CD14-positive monocyte (primary cell): ENCODE data around the gene MRTFA. TPM values are rescaled to one million over a fixed set of nuclear protein-coding genes. Genes with fewer than 3 reads are reported as not detected.

ENCODE experiments used
- DNase-seq, 3 donors: peaks; one replicate each; pipeline ENCODE4 v3.0.0-alpha.2; 2011 to 2022
- H2AFZ ChIP-seq: 2 replicates; pipeline ENCODE4 v1.6.0; 2012; ENCODE audit warnings: mild to moderate bottlenecking, low read depth, low read length, inconsistent platforms; ENCODE audit not compliant: insufficient read depth, poor library complexity, severe bottlenecking
- H3K27ac ChIP-seq, 2 donors: 1 replicate in 1 of 2; 2 replicates in 1 of 2; pipeline ENCODE4 v1.5.1; 2012 to 2013; ENCODE audit warnings: low read length in 2 of 2, control low read depth in 1 of 2, inconsistent platforms in 1 of 2, low read depth in 1 of 2, mild to moderate bottlenecking in 1 of 2
- H3K27me3 ChIP-seq, 2 donors: one replicate each; pipeline versions ENCODE4 v1.6.0 to v1.6.1; 2011 to 2013; ENCODE audit warnings: low read length in 2 of 2; ENCODE audit not compliant: control insufficient read depth in 2 of 2, insufficient read depth in 2 of 2
- H3K36me3 ChIP-seq, 2 donors: replicated peaks in 1 of 2; 1 replicate in 1 of 2; 2 replicates in 1 of 2; pipeline versions ENCODE4 v1.5.1 to v1.6.1; 2012 to 2013; ENCODE audit warnings: low read length in 2 of 2, control low read depth in 1 of 2, inconsistent platforms in 1 of 2, mild to moderate bottlenecking in 1 of 2; ENCODE audit not compliant: insufficient read depth in 2 of 2, control insufficient read depth in 1 of 2
- H3K4me1 ChIP-seq, 2 donors: 1 replicate in 1 of 2; 2 replicates in 1 of 2; pipeline versions ENCODE4 v1.5.1 to v1.6.1; 2012 to 2013; ENCODE audit warnings: low read length in 2 of 2, control low read depth in 1 of 2, inconsistent platforms in 1 of 2, mild to moderate bottlenecking in 1 of 2, moderate library complexity in 1 of 2; ENCODE audit not compliant: insufficient read depth in 2 of 2, control insufficient read depth in 1 of 2
- H3K4me2 ChIP-seq: replicated peaks from 2 replicates; pipeline ENCODE3; 2012; ENCODE audit warnings: low read length, moderate library complexity, mild to moderate bottlenecking; ENCODE audit not compliant: poor library complexity, severe bottlenecking; ENCODE audit errors: extremely low read depth
- H3K4me3 ChIP-seq, 3 experiments: fragments of 200-600 bp in 1 of 3; sonication (generic) in 1 of 3; replicated peaks in 1 of 3; 1 replicate in 2 of 3; 2 replicates in 1 of 3; pipeline ENCODE4 v1.5.1; 2011 to 2013; ENCODE audit warnings: low read length in 3 of 3, mild to moderate bottlenecking in 3 of 3, control low read depth in 2 of 3, low read depth in 2 of 3, inconsistent platforms in 1 of 3, moderate library complexity in 1 of 3
- H3K79me2 ChIP-seq: 2 replicates; pipeline ENCODE4 v1.6.0; 2012; ENCODE audit warnings: mild to moderate bottlenecking, control low read depth, inconsistent platforms, low read length, moderate library complexity; ENCODE audit not compliant: insufficient read depth
- H3K9ac ChIP-seq: 2 replicates; pipeline ENCODE4 v1.6.0; 2017; ENCODE audit warnings: low read length, mild to moderate bottlenecking; ENCODE audit not compliant: insufficient read depth, poor library complexity, severe bottlenecking
- H3K9me3 ChIP-seq, 2 donors: replicated peaks in 1 of 2; 1 replicate in 1 of 2; 2 replicates in 1 of 2; pipeline versions ENCODE4 v1.5.1 to v1.6.1; 2012 to 2013; ENCODE audit warnings: low read length in 2 of 2, control low read depth in 1 of 2; ENCODE audit not compliant: control insufficient read depth in 1 of 2, insufficient read depth in 1 of 2
- H4K20me1 ChIP-seq: 2 replicates; pipeline ENCODE4 v1.6.0; 2012; ENCODE audit warnings: mild to moderate bottlenecking, low read length, control low read depth, moderate library complexity; ENCODE audit not compliant: insufficient read depth
- H3K27ac Mint-ChIP-seq, 7 donors: one replicate each; pipeline ENCODE4 v1.8.0; 2020; ENCODE audit warnings: mild to moderate bottlenecking in 7 of 7, mixed read lengths in 7 of 7, moderate library complexity in 6 of 7, inconsistent platforms in 2 of 7
- H3K27me3 Mint-ChIP-seq, 3 donors: one replicate each; pipeline ENCODE4 v1.8.0; 2021 to 2022; ENCODE audit warnings: low read depth in 3 of 3, mild to moderate bottlenecking in 3 of 3, mixed read lengths in 3 of 3, moderate library complexity in 3 of 3, inconsistent platforms in 1 of 3
- H3K36me3 Mint-ChIP-seq, 2 donors: one replicate each; pipeline ENCODE4 v1.8.0; 2020; ENCODE audit warnings: mixed read lengths in 2 of 2, inconsistent platforms in 1 of 2, mild to moderate bottlenecking in 1 of 2
- H3K4me1 Mint-ChIP-seq: one replicate; pipeline ENCODE4 v1.8.0; 2020; ENCODE audit warnings: mild to moderate bottlenecking, mixed read lengths
- H3K4me3 Mint-ChIP-seq, 2 donors: one replicate each; pipeline ENCODE4 v1.8.0; 2020; ENCODE audit warnings: mild to moderate bottlenecking in 2 of 2, mixed read lengths in 2 of 2, moderate library complexity in 1 of 2
- H3K9me3 Mint-ChIP-seq, 7 donors: one replicate each; pipeline ENCODE4 v1.8.0; 2020 to 2022; ENCODE audit warnings: mixed read lengths in 7 of 7, mild to moderate bottlenecking in 6 of 7, moderate library complexity in 6 of 7, inconsistent platforms in 2 of 7
- WGBS: methylation state at CpG from one replicate; pipeline ENCODE4 v1.1.5; 2013; ENCODE audit warnings: missing lambda C conversion rate; ENCODE audit not compliant: insufficient coverage; 5-methylcytosine and 5-hydroxymethylcytosine counted together
- intact Hi-C, 2 donors: fragments of 100-400 bp; cut with micrococcal nuclease; formaldehyde crosslinking; loops; one replicate each; pipeline versions ENCODE4 v1.15.0 to v1.15.1; 2023
- polyA plus RNA-seq, 3 donors: library from polyadenylated mRNA; depleted of rRNA in 1 of 3; unstranded in 2 of 3; stranded (reverse) in 1 of 3; fragments of 300-500 nt in 2 of 3; fragments of >200 nt in 1 of 3; fragmentation: Illumina TruSeq in 2 of 3; gene quantifications; 1 replicate in 2 of 3; 2 replicates in 1 of 3; pipeline ENCODE4 v1.2.3, GENCODE V29; 2012 to 2021
- TF ChIP-seq, protein P1 (sequence below): fragments of 200-600 bp; IDR thresholded peaks from one replicate; pipeline ENCODE4 v1.8.0; 2022; ENCODE audit warnings: antibody characterized with exemption, mild to moderate bottlenecking

The MRTFA gene
- polyA plus RNA-seq, 3 donors = 14.1 to 33.8 (median 18.9) TPM

DNA sequence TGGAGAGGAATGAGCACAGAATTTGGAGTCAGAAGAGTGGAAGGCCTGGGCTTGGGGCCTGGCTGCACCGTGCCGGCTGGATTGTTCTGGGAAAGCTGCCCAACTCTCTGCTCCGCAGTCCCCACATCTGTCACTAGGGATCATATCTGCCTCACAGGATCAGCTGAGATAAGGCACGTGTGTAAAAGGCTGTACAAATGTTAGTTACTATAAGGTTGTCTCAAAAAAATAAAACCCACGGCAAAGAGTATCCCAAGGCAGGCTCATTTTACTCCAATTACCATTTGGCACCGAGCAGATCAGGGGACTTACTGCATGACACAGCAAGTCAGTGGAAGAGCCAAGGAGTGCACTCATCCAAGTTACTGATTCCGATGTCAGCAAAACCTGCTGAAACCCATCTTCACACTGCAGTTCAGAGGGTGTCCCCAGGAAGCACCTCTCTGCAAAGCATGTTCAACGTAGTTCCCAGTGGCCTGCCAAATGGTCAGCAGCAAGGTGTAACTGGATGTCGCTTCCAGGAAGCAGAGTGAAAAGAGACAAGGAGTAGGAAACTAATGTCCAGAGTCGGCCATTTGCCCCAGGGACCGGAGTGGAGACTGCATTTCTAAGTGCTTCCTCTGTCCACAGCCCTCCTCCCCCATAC lies 18.1 kb upstream of the MRTFA start:
- H3K9ac ChIP-seq = no peak overlapping the region
- Mint-ChIP-seq H3K27me3 (peaks cover 2 to 14% (median 3%) of the 10 kb centered on the region in 3 donors), H3K27ac (peak overlapping the region in 4 of 7 donors; percentile 19 to 68 (median 53)), H3K9me3 (peaks cover 0 to 2% (median 0%) of the 10 kb centered on the region in 7 donors), H3K4me1 (peaks cover 7% of the 10 kb centered on the region), H3K4me3 (no peak overlapping the region), H3K36me3 (no peaks in the 10 kb centered on the region)
- no peaks in the 10 kb centered on the region for H3K9me3 ChIP-seq
- H3K36me3 ChIP-seq = no peaks in the 10 kb centered on the region
- H3K4me2 ChIP-seq = no peak overlapping the region
- H3K27me3 ChIP-seq = no peaks in the 10 kb centered on the region
- peaks cover 6 to 16% of the 10 kb centered on the region in 2 donors for H3K4me1 ChIP-seq
- intact Hi-C loops = loop anchor here in 1 of 2 donors (10.0 kb wide), 1 partner anchor 240 kb away; no protein-coding TSS in a partner anchor
- no peaks in the 10 kb centered on the region for H4K20me1 ChIP-seq
- H3K4me3 ChIP-seq = no peak overlapping the region
- H3K79me2 ChIP-seq = no peaks in the 10 kb centered on the region
- H2AFZ ChIP-seq = peak overlapping the region; percentile 46
- 71% methylated on average over 9 of the region's 11 CpGs for WGBS
- TF ChIP-seq, protein P1, sequence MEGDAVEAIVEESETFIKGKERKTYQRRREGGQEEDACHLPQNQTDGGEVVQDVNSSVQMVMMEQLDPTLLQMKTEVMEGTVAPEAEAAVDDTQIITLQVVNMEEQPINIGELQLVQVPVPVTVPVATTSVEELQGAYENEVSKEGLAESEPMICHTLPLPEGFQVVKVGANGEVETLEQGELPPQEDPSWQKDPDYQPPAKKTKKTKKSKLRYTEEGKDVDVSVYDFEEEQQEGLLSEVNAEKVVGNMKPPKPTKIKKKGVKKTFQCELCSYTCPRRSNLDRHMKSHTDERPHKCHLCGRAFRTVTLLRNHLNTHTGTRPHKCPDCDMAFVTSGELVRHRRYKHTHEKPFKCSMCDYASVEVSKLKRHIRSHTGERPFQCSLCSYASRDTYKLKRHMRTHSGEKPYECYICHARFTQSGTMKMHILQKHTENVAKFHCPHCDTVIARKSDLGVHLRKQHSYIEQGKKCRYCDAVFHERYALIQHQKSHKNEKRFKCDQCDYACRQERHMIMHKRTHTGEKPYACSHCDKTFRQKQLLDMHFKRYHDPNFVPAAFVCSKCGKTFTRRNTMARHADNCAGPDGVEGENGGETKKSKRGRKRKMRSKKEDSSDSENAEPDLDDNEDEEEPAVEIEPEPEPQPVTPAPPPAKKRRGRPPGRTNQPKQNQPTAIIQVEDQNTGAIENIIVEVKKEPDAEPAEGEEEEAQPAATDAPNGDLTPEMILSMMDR = no peak
- DNase-seq = no peak
- H3K27ac ChIP-seq = no peak overlapping the region

DNA sequence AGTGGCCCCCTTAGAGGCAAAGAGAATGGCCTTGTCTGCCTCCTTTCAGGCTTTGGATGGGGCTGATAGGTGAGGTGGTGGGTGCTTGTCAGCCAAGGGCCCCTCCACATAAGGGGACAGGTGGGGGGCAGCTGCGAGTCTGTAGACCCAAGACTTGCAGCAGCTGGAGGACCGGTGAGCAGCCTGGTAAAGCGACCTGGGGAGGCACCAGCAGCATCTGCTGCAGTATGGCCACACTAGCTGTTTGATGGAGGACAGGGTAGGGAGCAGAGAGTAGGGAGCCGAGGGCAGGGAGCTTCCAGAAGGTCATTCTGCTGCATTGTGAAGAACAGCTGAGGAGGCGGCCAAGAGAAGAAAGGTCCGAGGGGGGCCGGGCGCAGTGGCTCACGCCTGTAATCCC lies 16.8 kb upstream of the MRTFA start:
- Histone ChIP-seq H3K27ac (no peak overlapping the region), H3K4me2 (no peak overlapping the region), H3K4me3 (no peak overlapping the region), H4K20me1 (no peaks in the 10 kb centered on the region), H2AFZ (no peak overlapping the region), H3K9me3 (no peaks in the 10 kb centered on the region), H3K9ac (no peak overlapping the region), H3K4me1 (peaks cover 6 to 16% of the 10 kb centered on the region in 2 donors), H3K36me3 (no peaks in the 10 kb centered on the region), H3K79me2 (no peaks in the 10 kb centered on the region), H3K27me3 (no peaks in the 10 kb centered on the region)
- Mint-ChIP-seq H3K27me3 (peaks cover 2 to 14% (median 3%) of the 10 kb centered on the region in 3 donors), H3K9me3 (peaks cover 0 to 2% (median 0%) of the 10 kb centered on the region in 7 donors), H3K27ac (peak overlapping the region in 2 of 7 donors; percentile 38 to 61), H3K4me3 (no peak overlapping the region), H3K36me3 (no peaks in the 10 kb centered on the region), H3K4me1 (peaks cover 7% of the 10 kb centered on the region)
- no peak for DNase-seq
- intact Hi-C loops = loop anchor here in 1 of 2 donors (10.0 kb wide), 1 partner anchor 241 kb away; no protein-coding TSS in a partner anchor
- 98% methylated on average over 5 of the region's 9 CpGs for WGBS
- TF ChIP-seq, protein P1 = no peak
